Neuron (in vitro differentiated cells): Measurements from ENCODE around the gene DLEC1.

ENCODE experiments used
- H2AFZ ChIP-seq: one replicate; pipeline ENCODE4 v1.6.1; 2013; ENCODE audit warnings: low read depth, mild to moderate bottlenecking, inconsistent platforms, low read length, moderate library complexity
- H3K27me3 ChIP-seq: one replicate; pipeline ENCODE4 v1.6.1; 2013; ENCODE audit warnings: low read length; ENCODE audit not compliant: insufficient read depth
- H3K36me3 ChIP-seq: one replicate; pipeline ENCODE4 v1.6.1; 2013; ENCODE audit warnings: low read length; ENCODE audit not compliant: insufficient read depth
- H3K4me1 ChIP-seq: one replicate; pipeline ENCODE4 v1.6.1; 2013; ENCODE audit warnings: low read length; ENCODE audit not compliant: insufficient read depth
- H3K4me3 ChIP-seq: 2 replicates; pipeline ENCODE4 v1.5.1; 2013; ENCODE audit warnings: mild to moderate bottlenecking, low read length, moderate library complexity
- H3K9me3 ChIP-seq: one replicate; pipeline ENCODE4 v1.6.1; 2013; ENCODE audit warnings: low read length

Gene DLEC1

DNA sequence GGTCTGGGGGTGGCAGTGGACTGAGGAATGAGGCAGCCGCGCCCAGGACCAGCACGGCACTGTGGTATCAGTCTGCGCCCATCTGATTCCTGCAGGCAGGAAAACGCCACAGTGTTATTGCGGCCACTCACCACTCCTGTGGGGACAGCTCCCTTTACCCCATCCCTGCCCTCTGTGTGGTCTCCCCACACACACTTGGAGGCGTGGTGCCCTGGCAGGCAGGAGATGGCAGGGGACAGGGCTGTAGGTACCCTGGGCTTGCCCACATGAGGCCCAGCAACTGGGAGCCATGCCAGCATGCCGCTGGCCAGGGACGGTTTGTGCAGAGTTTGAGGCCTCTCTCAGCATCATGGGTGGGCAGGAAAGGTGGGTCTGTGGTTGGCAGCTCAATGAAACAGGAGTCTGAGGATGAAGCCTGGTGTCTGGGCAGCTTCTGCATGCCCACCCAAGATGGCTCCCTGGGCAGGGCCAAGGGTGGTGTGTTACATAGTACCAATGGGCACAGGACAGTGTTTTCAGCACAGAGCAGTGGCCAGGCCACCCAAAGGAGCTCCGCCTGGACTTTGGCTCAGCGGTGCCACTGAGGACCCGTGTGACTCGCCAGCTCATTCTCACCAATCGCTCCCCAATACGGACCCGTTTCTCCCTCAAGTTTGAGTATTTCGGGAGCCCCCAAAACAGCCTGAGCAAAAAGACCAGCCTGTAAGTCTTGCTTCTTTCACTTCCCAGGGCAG is 70.7 kb downstream of the DLEC1 start:
- no peaks in the 10 kb centered on the region for H3K27me3 ChIP-seq
- no peak overlapping the region for H2AFZ ChIP-seq
- H3K36me3 ChIP-seq = no peaks in the 10 kb centered on the region
- H3K9me3 ChIP-seq = no peaks in the 10 kb centered on the region
- no peak overlapping the region for H3K4me3 ChIP-seq
- H3K4me1 ChIP-seq = no peaks in the 10 kb centered on the region

- Histone ChIP-seq H3K27me3 (no peaks in the 10 kb centered on the region), H2AFZ (no peak overlapping the region), H3K4me3 (no peak overlapping the region), H3K4me1 (no peaks in the 10 kb centered on the region), H3K36me3 (no peaks in the 10 kb centered on the region), H3K9me3 (no peaks in the 10 kb centered on the region)
These were observed 71.5 kb downstream of the DLEC1 start for GRCh38 chr3:38110314-38111050.

DNA sequence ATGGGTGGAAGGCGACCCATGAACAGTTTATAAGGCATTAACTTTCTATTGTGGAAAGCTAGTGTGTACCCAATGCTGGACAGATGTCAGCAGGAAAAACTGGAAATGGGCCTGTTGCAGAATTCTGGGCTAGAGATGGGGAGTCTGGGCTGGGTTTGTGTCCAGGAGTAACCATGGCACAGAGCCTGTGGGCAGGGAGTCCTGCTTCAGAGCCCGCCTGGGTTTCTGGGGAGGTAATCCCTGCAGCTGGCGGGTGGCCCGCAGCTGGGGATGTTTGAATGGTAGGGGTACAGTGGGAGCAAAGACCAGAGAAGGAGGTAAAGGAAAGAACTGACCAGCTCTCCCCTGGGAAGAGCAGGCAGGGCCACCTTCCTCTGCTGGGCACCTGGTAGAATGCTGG is 72.2 kb downstream of the DLEC1 start:
- H3K27me3 ChIP-seq = no peaks in the 10 kb centered on the region
- no peak overlapping the region for H2AFZ ChIP-seq
- H3K4me3 ChIP-seq = no peak overlapping the region
- H3K4me1 ChIP-seq = no peaks in the 10 kb centered on the region
- H3K36me3 ChIP-seq = no peaks in the 10 kb centered on the region
- H3K9me3 ChIP-seq = no peaks in the 10 kb centered on the region

- H3K4me1 ChIP-seq = no peaks in the 10 kb centered on the region
- no peaks in the 10 kb centered on the region for H3K36me3 ChIP-seq
- H3K27me3 ChIP-seq = no peaks in the 10 kb centered on the region
- peaks cover 4% of the 10 kb centered on the region for H3K9me3 ChIP-seq
- no peak overlapping the region for H2AFZ ChIP-seq
- H3K4me3 ChIP-seq = no peak overlapping the region
These were observed 72.8 kb downstream of the DLEC1 start for GRCh38 chr3:38111696-38112377.

DNA sequence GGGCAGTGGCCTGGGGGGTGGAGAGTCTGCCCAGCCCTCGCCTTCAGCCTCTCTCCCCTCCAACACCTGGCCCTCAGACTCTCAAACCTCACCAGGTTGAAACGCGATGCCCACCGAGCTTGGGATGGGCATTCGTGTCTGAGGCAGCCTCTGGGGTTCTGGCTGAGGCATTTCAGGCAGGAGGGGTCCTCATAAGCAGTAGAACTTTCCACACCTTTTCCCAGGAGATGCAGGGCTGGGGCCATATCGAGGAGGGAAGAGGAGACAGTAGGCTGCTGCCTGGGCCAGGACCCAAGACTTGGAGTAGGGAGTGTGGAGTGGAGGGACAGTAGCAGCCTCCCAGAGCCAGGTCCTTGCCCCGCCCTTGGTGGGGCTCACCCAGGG is 73.4 kb downstream of the DLEC1 start:
- H3K27me3 ChIP-seq = no peaks in the 10 kb centered on the region
- no peaks in the 10 kb centered on the region for H3K36me3 ChIP-seq
- H3K9me3 ChIP-seq = peaks cover 8% of the 10 kb centered on the region
- H3K4me1 ChIP-seq = no peaks in the 10 kb centered on the region
- H2AFZ ChIP-seq = no peak overlapping the region
- no peak overlapping the region for H3K4me3 ChIP-seq

DNA sequence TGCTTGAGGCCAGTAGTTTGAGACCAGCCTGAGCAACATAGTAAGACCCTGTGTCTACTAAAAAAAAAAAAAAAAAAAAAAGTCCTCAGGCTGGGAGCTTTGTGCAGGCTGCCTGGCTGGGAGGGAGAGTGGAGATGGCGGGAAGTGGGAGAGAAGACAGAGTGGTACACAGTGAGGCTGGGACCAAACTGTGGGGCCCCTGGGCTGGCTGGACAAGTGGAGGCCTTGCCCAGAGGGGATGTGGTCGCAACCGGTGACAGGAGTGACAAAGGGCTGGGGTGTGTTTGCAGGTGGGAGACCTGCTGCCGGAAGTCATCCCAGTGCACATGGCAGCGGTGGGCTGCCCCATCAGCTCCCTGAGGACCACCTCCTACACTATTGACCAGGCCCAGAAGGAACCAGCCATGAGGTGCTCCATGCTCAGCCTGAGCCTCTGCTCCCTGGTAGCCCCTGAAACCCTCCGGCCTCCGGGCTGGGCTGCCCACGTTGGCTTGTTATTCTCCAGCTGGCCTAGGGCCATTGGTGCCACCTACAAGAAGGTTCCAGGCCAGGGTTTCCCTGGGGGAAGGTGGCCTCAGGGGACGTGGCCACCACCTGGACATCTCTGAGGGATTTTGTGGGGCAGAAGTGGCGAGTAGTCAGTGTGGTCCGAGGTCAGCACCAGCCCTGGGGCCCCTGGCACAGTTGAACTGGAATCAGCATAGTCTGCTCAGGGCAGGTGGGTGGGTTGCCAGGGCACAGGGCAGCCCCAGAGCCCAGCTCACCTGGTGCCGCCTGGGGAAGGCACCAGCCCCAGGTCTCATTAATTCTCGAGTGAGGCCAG is 75.3 kb downstream of the DLEC1 start:
- no peaks in the 10 kb centered on the region for H3K27me3 ChIP-seq
- peaks cover 8% of the 10 kb centered on the region for H3K9me3 ChIP-seq
- H3K4me3 ChIP-seq = no peak overlapping the region

GRCh38 chr3:38114875-38115644 is 76.1 kb downstream of the DLEC1 start:
- Histone ChIP-seq H3K27me3 (no peaks in the 10 kb centered on the region), H3K36me3 (peaks cover 3% of the 10 kb centered on the region), H3K4me3 (no peak overlapping the region), H3K4me1 (no peaks in the 10 kb centered on the region), H3K9me3 (peaks cover 8% of the 10 kb centered on the region), H2AFZ (no peak overlapping the region)

More for the DNA sequence above, 75.3 kb downstream of the DLEC1 start:
- Histone ChIP-seq H2AFZ (no peak overlapping the region), H3K36me3 (no peaks in the 10 kb centered on the region), H3K4me1 (no peaks in the 10 kb centered on the region)

DNA sequence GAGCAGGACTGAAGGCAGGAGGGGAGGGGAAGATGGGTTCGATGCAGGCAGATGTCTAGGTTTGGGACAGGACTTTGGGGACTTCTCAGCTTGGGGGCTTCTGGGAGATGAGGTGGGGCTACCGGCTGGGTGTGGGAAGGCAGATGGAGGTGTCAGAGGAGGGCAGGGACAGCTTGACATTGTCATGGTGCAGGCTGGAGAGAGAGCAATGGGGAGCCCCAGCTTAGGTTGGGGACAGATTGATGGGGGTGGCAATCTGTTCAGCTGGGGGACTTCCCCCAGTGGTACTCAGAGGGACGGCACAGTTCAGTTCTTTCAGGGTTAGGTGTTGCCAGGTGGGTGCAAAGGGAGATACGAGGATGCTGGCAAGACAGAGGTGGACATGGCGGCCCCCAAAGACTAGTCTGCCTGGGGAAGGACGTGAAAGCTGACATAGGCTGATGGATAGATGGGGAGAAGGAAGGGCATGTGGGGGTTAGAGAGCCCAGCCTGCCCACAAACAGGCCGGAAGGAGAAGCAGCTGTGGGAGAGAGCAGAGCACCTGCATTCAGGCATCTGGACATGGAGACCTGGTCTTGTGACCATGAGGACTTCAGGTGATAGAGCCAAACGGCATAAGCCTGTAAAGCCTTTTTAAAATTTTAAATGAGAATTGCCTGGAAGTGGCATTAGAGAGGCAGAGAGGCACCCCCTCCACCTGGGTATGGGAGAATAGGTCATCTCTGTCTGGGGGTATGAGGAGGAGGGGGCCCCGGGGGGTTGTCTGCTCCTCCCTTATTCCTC is 76.8 kb downstream of the DLEC1 start:
- H3K36me3 ChIP-seq = peaks cover 9% of the 10 kb centered on the region
- no peak overlapping the region for H2AFZ ChIP-seq
- peaks cover 8% of the 10 kb centered on the region for H3K9me3 ChIP-seq
- H3K4me3 ChIP-seq = no peak overlapping the region
- H3K27me3 ChIP-seq = no peaks in the 10 kb centered on the region
- no peaks in the 10 kb centered on the region for H3K4me1 ChIP-seq

DNA sequence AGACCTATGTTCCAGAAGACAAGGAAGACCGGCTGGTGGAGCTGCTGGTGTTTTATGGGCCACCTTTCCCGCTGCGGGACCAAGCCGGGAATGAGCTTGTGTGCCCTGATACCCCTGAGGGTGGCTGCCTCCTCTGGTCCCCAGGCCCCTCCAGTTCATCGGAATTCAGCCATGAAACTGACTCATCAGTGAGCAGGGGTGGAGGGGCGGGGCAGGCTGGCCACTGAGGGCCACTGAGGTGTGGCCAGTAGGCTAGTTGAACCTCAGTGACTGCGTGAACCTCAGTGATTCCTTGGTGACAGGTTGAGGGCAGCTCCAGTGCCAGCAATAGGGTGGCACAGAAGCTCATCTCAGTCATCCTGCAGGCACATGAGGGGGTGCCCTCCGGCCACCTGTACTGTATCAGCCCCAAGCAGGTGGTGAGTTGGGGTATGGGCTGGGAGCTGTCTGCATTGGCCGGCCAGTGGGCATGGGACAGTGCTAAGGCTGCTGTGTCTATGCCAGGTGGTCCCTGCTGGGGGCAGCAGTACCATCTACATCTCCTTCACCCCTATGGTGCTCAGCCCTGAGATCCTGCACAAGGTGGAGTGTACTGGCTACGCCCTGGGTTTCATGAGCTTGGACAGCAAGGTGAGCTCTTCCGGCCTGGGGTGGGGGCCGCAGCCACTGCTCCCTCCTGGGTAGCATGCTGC is 77.6 kb downstream of the DLEC1 start:
- Histone ChIP-seq H3K36me3 (peaks cover 16% of the 10 kb centered on the region), H3K4me1 (no peaks in the 10 kb centered on the region), H2AFZ (no peak overlapping the region), H3K27me3 (no peaks in the 10 kb centered on the region), H3K9me3 (peaks cover 8% of the 10 kb centered on the region), H3K4me3 (no peak overlapping the region)

DNA sequence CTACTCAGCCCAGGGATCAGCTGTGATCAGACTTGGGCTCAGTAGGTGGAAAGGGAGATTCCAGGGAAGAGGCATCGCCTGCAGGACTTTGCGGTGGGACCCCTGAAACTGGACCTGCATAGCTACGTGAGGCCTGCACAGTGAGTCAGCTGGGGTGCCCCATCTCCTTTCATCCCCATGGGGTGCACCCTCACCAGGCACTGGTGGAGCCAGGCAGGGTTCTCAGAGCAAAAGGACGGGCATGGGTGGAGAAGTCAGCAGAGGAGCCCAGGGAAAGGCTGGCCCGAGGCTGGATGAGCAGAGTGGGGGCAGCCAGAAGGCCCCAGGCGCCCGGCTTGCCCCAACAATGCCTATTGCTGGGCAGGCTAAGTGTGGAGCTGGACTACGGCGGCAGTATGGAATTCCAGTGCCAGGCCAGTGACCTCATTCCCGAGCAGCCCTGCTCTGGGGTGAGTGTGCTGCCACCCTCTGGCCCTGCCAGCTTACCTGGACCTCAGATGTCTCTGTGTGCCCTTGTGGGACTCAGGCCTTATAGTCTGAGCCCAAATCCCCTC is 78.2 kb downstream of the DLEC1 start:
- H2AFZ ChIP-seq = no peak overlapping the region
- peaks cover 23% of the 10 kb centered on the region for H3K36me3 ChIP-seq
- peaks cover 8% of the 10 kb centered on the region for H3K9me3 ChIP-seq
- H3K4me3 ChIP-seq = no peak overlapping the region
- no peaks in the 10 kb centered on the region for H3K27me3 ChIP-seq
- no peaks in the 10 kb centered on the region for H3K4me1 ChIP-seq

- Histone ChIP-seq H3K36me3 (peaks cover 29% of the 10 kb centered on the region), H3K4me3 (no peak overlapping the region), H3K4me1 (no peaks in the 10 kb centered on the region), H3K27me3 (no peaks in the 10 kb centered on the region), H2AFZ (no peak overlapping the region), H3K9me3 (peaks cover 8% of the 10 kb centered on the region)
These were observed 78.9 kb downstream of the DLEC1 start for GRCh38 chr3:38117748-38118420.
